GM12878 (cell line): Measurements from ENCODE around the gene CACNA1E. TPM values are rescaled to one million over a fixed set of nuclear protein-coding genes. Genes with fewer than 3 reads are reported as not detected.

Experiments used
- BACH1 ChIP-seq: fragments of 450-650 bp; IDR thresholded peaks from 2 replicates; pipeline ENCODE4 v1.6.1; 2017; ENCODE audit warnings: mild to moderate bottlenecking, borderline replicate concordance
- BCLAF1 ChIP-seq: fragments of 450-650 bp; IDR thresholded peaks from 2 replicates; pipeline ENCODE4 v1.6.1; 2017; ENCODE audit warnings: antibody characterized with exemption, mild to moderate bottlenecking, moderate library complexity
- CEBPB ChIP-seq, 2 experiments: fragments of 150-350 bp in 1 of 2; IDR thresholded peaks; 2 replicates each; pipeline ENCODE4 v1.6.1; 2012 to 2014; ENCODE audit warnings: low read depth in 2 of 2, low read length in 2 of 2, borderline replicate concordance in 1 of 2, inconsistent platforms in 1 of 2
- CHD1 ChIP-seq: IDR thresholded peaks from 2 replicates; pipeline ENCODE4 v1.6.1; 2012; ENCODE audit warnings: low read depth, low read length, improper control_type of control experiment
- CHD2 ChIP-seq: IDR thresholded peaks from 2 replicates; pipeline ENCODE4 v1.6.1; 2011; ENCODE audit warnings: low read depth, low read length, improper control_type of control experiment, borderline replicate concordance
- EGR1 ChIP-seq, 2 experiments: IDR thresholded peaks; 1 replicate in 1 of 2; 2 replicates in 1 of 2; pipeline ENCODE4 v1.6.1; 2011 to 2012; ENCODE audit warnings: low read depth in 2 of 2, low read length in 2 of 2, borderline replicate concordance in 1 of 2, mild to moderate bottlenecking in 1 of 2, moderate library complexity in 1 of 2
- ETV6 ChIP-seq, 2 experiments: fragments of 450-650 bp in 1 of 2; IDR thresholded peaks in 1 of 2; conservative IDR thresholded peaks in 1 of 2; 2 replicates each; pipeline ENCODE4 v1.6.1; 2014; ENCODE audit warnings: antibody characterized with exemption in 1 of 2, borderline replicate concordance in 1 of 2, low read depth in 1 of 2, mild to moderate bottlenecking in 1 of 2, moderate library complexity in 1 of 2
- HDAC6 ChIP-seq: fragments of 200-600 bp; sonication (generic); IDR thresholded peaks from one replicate; pipeline ENCODE4 v1.8.0; 2017; ENCODE audit warnings: antibody characterized with exemption; ENCODE audit not compliant: unreplicated experiment
- IKZF2 ChIP-seq, 2 experiments: fragments of 450-650 bp; IDR thresholded peaks; 2 replicates each; pipeline ENCODE4 v1.6.1; 2017; ENCODE audit warnings: mild to moderate bottlenecking in 2 of 2, moderate library complexity in 2 of 2
- IRF5 ChIP-seq: fragments of 450-650 bp; IDR thresholded peaks from 2 replicates; pipeline ENCODE4 v1.6.1; 2017; ENCODE audit warnings: borderline replicate concordance
- MEF2B ChIP-seq: fragments of 450-650 bp; IDR thresholded peaks from 2 replicates; pipeline ENCODE4 v1.6.1; 2018; ENCODE audit warnings: mild to moderate bottlenecking, moderate library complexity; ENCODE audit not compliant: partially characterized antibody, poor library complexity, severe bottlenecking
- MXI1 ChIP-seq: fragments of 150-350 bp; IDR thresholded peaks from 2 replicates; pipeline ENCODE4 v1.6.1; 2011; ENCODE audit warnings: low read depth, mild to moderate bottlenecking, inconsistent platforms, low read length, improper control_type of control experiment
- NR2F1 ChIP-seq: fragments of 450-650 bp; conservative IDR thresholded peaks from 2 replicates; pipeline ENCODE4 v1.6.1; 2017; ENCODE audit warnings: mild to moderate bottlenecking
- RAD21 ChIP-seq: IDR thresholded peaks from 2 replicates; pipeline ENCODE4 v1.6.1; 2011; ENCODE audit warnings: mild to moderate bottlenecking, low read depth, low read length, moderate library complexity; ENCODE audit not compliant: insufficient read depth
- RELA ChIP-seq: fragments of 450-650 bp; IDR thresholded peaks from 2 replicates; pipeline ENCODE4 v1.8.0; 2014; ENCODE audit warnings: borderline replicate concordance; ENCODE audit not compliant: partially characterized antibody
- SMAD5 ChIP-seq: IDR thresholded peaks from 2 replicates; pipeline ENCODE4 v1.6.1; 2016; ENCODE audit warnings: antibody characterized with exemption, low read depth
- TCF12 ChIP-seq: IDR thresholded peaks from 2 replicates; pipeline ENCODE4 v1.6.1; 2011; ENCODE audit warnings: low read depth, mild to moderate bottlenecking, low read length
- YBX1 ChIP-seq: fragments of 450-650 bp; IDR thresholded peaks from 2 replicates; pipeline ENCODE4 v1.6.1; 2016; ENCODE audit warnings: antibody characterized with exemption
- YY1 ChIP-seq: IDR thresholded peaks from 2 replicates; pipeline ENCODE4 v1.6.1; 2011; ENCODE audit warnings: low read depth, mild to moderate bottlenecking, low read length
- ZNF217 ChIP-seq: fragments of 450-650 bp; IDR thresholded peaks from 2 replicates; pipeline ENCODE4 v1.6.1; 2017; ENCODE audit warnings: antibody characterized with exemption, mild to moderate bottlenecking
- ZNF592 ChIP-seq: fragments of 450-650 bp; IDR thresholded peaks from 2 replicates; pipeline ENCODE4 v1.6.1; 2017; ENCODE audit warnings: mild to moderate bottlenecking, moderate library complexity
- polyA plus RNA-seq, 11 experiments: library from polyadenylated mRNA; depleted of rRNA in 4 of 11; unstranded in 6 of 11; stranded (reverse) in 5 of 11; fragments of >200 nt; fragmentation: Nextera tagmentation in 4 of 11; fragmentation: Illumina TruSeq in 1 of 11; extraction: Ambion mirVana in 4 of 11; extraction: Trizol in 1 of 11; gene quantifications; 1 replicate in 1 of 11; 2 replicates in 10 of 11; pipeline versions ENCODE4 v1.2.1 to v1.2.3, GENCODE V29; 2011 to 2016; ENCODE audit warnings: inconsistent platforms in 2 of 11, missing spikeins in 2 of 11, low read depth in 1 of 11
- total RNA-seq, 4 experiments: library from RNA; depleted of rRNA in 3 of 4; stranded (reverse); fragments of >200 nt in 3 of 4; fragmentation: Illumina TruSeq in 1 of 4; extraction: Trizol in 1 of 4; gene quantifications; 2 replicates each; pipeline versions ENCODE4 v1.2.1 to v1.2.3, GENCODE V29; 2013 to 2021

The CACNA1E gene
- total and polyA plus RNA-seq, 10 of the 15 experiments (the other 5 are each of a cell fraction or from before 2014, with no cell fraction given), result 0.57 to 22.0 (median 8.5) TPM

- TF ChIP-seq YBX1, result no peak
- no peak for TF ChIP-seq EGR1 (IDR thresholded peaks at IDR 0.05; ENCODE audit: borderline replicate concordance in 1 of 2, low read depth in 2 of 2, low read length in 2 of 2)
- no peak for TF ChIP-seq IRF5
- no peak for TF ChIP-seq SMAD5
- 0 out of 2 replicates have a peak, but pooled peaks have one; percentile 26 for TF ChIP-seq NR2F1
- TF ChIP-seq ZNF592, result no peak
- TF ChIP-seq BCLAF1, result no peak
- TF ChIP-seq ZNF217, result no peak
- no peak for TF ChIP-seq HDAC6
- peak; percentile 64; the same call in 1 of the 2 replicates for TF ChIP-seq CHD2
- TF ChIP-seq MEF2B, result peak; percentile 70
- no peak for TF ChIP-seq CEBPB (IDR thresholded peaks at IDR 0.05; ENCODE audit: borderline replicate concordance in 1 of 2, low read depth in 2 of 2, low read length in 2 of 2)
- TF ChIP-seq YY1, result 0 out of 2 replicates have a peak, but pooled peaks have one; percentile 31
- TF ChIP-seq CHD1, result no peak
- TF ChIP-seq ETV6 (conservative IDR thresholded peaks at IDR 0.05 in 1 of 2, IDR thresholded peaks at IDR 0.05 in 1 of 2; ENCODE audit: borderline replicate concordance in 1 of 2, low read depth in 1 of 2), result no peak
- TF ChIP-seq TCF12, result no peak
- TF ChIP-seq IKZF2 (IDR thresholded peaks at IDR 0.05), result peak; percentile 27 to 57; a peak in 3 of 4 replicates
- no peak for TF ChIP-seq RAD21
- TF ChIP-seq BACH1, result peak; percentile 24; the same call in 1 of the 2 replicates
- TF ChIP-seq MXI1, result peak; percentile 94
- no peak for TF ChIP-seq RELA
These were observed 2.2 kb downstream of the CACNA1E start (continued) for GRCh38 chr1:181485287-181486097.
